CD14-positive monocyte (primary cell): ENCODE data around the gene PODN. TPM values are rescaled to one million over a fixed set of nuclear protein-coding genes. Genes with fewer than 3 reads are reported as not detected.
A peak's percentile ranks its signal among the peaks of the same experiment; 100 is the strongest.

Experiments used
- DNase-seq, 3 donors: peaks; one replicate each; pipeline ENCODE4 v3.0.0-alpha.2; 2011 to 2022
- H2AFZ ChIP-seq: 2 replicates; pipeline ENCODE4 v1.6.0; 2012; ENCODE audit warnings: mild to moderate bottlenecking, low read depth, low read length, inconsistent platforms; ENCODE audit not compliant: insufficient read depth, poor library complexity, severe bottlenecking
- H3K27ac ChIP-seq, 2 donors: 1 replicate in 1 of 2; 2 replicates in 1 of 2; pipeline ENCODE4 v1.5.1; 2012 to 2013; ENCODE audit warnings: low read length in 2 of 2, control low read depth in 1 of 2, inconsistent platforms in 1 of 2, low read depth in 1 of 2, mild to moderate bottlenecking in 1 of 2
- H3K27me3 ChIP-seq, 2 donors: one replicate each; pipeline versions ENCODE4 v1.6.0 to v1.6.1; 2011 to 2013; ENCODE audit warnings: low read length in 2 of 2; ENCODE audit not compliant: control insufficient read depth in 2 of 2, insufficient read depth in 2 of 2
- H3K36me3 ChIP-seq, 2 donors: replicated peaks in 1 of 2; 1 replicate in 1 of 2; 2 replicates in 1 of 2; pipeline versions ENCODE4 v1.5.1 to v1.6.1; 2012 to 2013; ENCODE audit warnings: low read length in 2 of 2, control low read depth in 1 of 2, inconsistent platforms in 1 of 2, mild to moderate bottlenecking in 1 of 2; ENCODE audit not compliant: insufficient read depth in 2 of 2, control insufficient read depth in 1 of 2
- H3K4me1 ChIP-seq, 2 donors: 1 replicate in 1 of 2; 2 replicates in 1 of 2; pipeline versions ENCODE4 v1.5.1 to v1.6.1; 2012 to 2013; ENCODE audit warnings: low read length in 2 of 2, control low read depth in 1 of 2, inconsistent platforms in 1 of 2, mild to moderate bottlenecking in 1 of 2, moderate library complexity in 1 of 2; ENCODE audit not compliant: insufficient read depth in 2 of 2, control insufficient read depth in 1 of 2
- H3K4me2 ChIP-seq: replicated peaks from 2 replicates; pipeline ENCODE3; 2012; ENCODE audit warnings: low read length, moderate library complexity, mild to moderate bottlenecking; ENCODE audit not compliant: poor library complexity, severe bottlenecking; ENCODE audit errors: extremely low read depth
- H3K4me3 ChIP-seq, 3 experiments: fragments of 200-600 bp in 1 of 3; sonication (generic) in 1 of 3; replicated peaks in 1 of 3; 1 replicate in 2 of 3; 2 replicates in 1 of 3; pipeline ENCODE4 v1.5.1; 2011 to 2013; ENCODE audit warnings: low read length in 3 of 3, mild to moderate bottlenecking in 3 of 3, control low read depth in 2 of 3, low read depth in 2 of 3, inconsistent platforms in 1 of 3, moderate library complexity in 1 of 3
- H3K79me2 ChIP-seq: 2 replicates; pipeline ENCODE4 v1.6.0; 2012; ENCODE audit warnings: mild to moderate bottlenecking, control low read depth, inconsistent platforms, low read length, moderate library complexity; ENCODE audit not compliant: insufficient read depth
- H3K9ac ChIP-seq: 2 replicates; pipeline ENCODE4 v1.6.0; 2017; ENCODE audit warnings: low read length, mild to moderate bottlenecking; ENCODE audit not compliant: insufficient read depth, poor library complexity, severe bottlenecking
- H3K9me3 ChIP-seq, 2 donors: replicated peaks in 1 of 2; 1 replicate in 1 of 2; 2 replicates in 1 of 2; pipeline versions ENCODE4 v1.5.1 to v1.6.1; 2012 to 2013; ENCODE audit warnings: low read length in 2 of 2, control low read depth in 1 of 2; ENCODE audit not compliant: control insufficient read depth in 1 of 2, insufficient read depth in 1 of 2
- H4K20me1 ChIP-seq: 2 replicates; pipeline ENCODE4 v1.6.0; 2012; ENCODE audit warnings: mild to moderate bottlenecking, low read length, control low read depth, moderate library complexity; ENCODE audit not compliant: insufficient read depth
- H3K27ac Mint-ChIP-seq, 7 donors: one replicate each; pipeline ENCODE4 v1.8.0; 2020; ENCODE audit warnings: mild to moderate bottlenecking in 7 of 7, mixed read lengths in 7 of 7, moderate library complexity in 6 of 7, inconsistent platforms in 2 of 7
- H3K27me3 Mint-ChIP-seq, 3 donors: one replicate each; pipeline ENCODE4 v1.8.0; 2021 to 2022; ENCODE audit warnings: low read depth in 3 of 3, mild to moderate bottlenecking in 3 of 3, mixed read lengths in 3 of 3, moderate library complexity in 3 of 3, inconsistent platforms in 1 of 3
- H3K36me3 Mint-ChIP-seq, 2 donors: one replicate each; pipeline ENCODE4 v1.8.0; 2020; ENCODE audit warnings: mixed read lengths in 2 of 2, inconsistent platforms in 1 of 2, mild to moderate bottlenecking in 1 of 2
- H3K4me1 Mint-ChIP-seq: one replicate; pipeline ENCODE4 v1.8.0; 2020; ENCODE audit warnings: mild to moderate bottlenecking, mixed read lengths
- H3K4me3 Mint-ChIP-seq, 2 donors: one replicate each; pipeline ENCODE4 v1.8.0; 2020; ENCODE audit warnings: mild to moderate bottlenecking in 2 of 2, mixed read lengths in 2 of 2, moderate library complexity in 1 of 2
- H3K9me3 Mint-ChIP-seq, 7 donors: one replicate each; pipeline ENCODE4 v1.8.0; 2020 to 2022; ENCODE audit warnings: mixed read lengths in 7 of 7, mild to moderate bottlenecking in 6 of 7, moderate library complexity in 6 of 7, inconsistent platforms in 2 of 7
- WGBS: methylation state at CpG from one replicate; pipeline ENCODE4 v1.1.5; 2013; ENCODE audit warnings: missing lambda C conversion rate; ENCODE audit not compliant: insufficient coverage; 5-methylcytosine and 5-hydroxymethylcytosine counted together
- intact Hi-C, 2 donors: fragments of 100-400 bp; cut with micrococcal nuclease; formaldehyde crosslinking; loops; one replicate each; pipeline versions ENCODE4 v1.15.0 to v1.15.1; 2023
- polyA plus RNA-seq, 3 donors: library from polyadenylated mRNA; depleted of rRNA in 1 of 3; unstranded in 2 of 3; stranded (reverse) in 1 of 3; fragments of 300-500 nt in 2 of 3; fragments of >200 nt in 1 of 3; fragmentation: Illumina TruSeq in 2 of 3; gene quantifications; 1 replicate in 2 of 3; 2 replicates in 1 of 3; pipeline ENCODE4 v1.2.3, GENCODE V29; 2012 to 2021
- TF ChIP-seq, protein P1 (sequence below): fragments of 200-600 bp; IDR thresholded peaks from one replicate; pipeline ENCODE4 v1.8.0; 2022; ENCODE audit warnings: antibody characterized with exemption, mild to moderate bottlenecking

The PODN gene
- polyA plus RNA-seq, 3 donors: not detected

DNA sequence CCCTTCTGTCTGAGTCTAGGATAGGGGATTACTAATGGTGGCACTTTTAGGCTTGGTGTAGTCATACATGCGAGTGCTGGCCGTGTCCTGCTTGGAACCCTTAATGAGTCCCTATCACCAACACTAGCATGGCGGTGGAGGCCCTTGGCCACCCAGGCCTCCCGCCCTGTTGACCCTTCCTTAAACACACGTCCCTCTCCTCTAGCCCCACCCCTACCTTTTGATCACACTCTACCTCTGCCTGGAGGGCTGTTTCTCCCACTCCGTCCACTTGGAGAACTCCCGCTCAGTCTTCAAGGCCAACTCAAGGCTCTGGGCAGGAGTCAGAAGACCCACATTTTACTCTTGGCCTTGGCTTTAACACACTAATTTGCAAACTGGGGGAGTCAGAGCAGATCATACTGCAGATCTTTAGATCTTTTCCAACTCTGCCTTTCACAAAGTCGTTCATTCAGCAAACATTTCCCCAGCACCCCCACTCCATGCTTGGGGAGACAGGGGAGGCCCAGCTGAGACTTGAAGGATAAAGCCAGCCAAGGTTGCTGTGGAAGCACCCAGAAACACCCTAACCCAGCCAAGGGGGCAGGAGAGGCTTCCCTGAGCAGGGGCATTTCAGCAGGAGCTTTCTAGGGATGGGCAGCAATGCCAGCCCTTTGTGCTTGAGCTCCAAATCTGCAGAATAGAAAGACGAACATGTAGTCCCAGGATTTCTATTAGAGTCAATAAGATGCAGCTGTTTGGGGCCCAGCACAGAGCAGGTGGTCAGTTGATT lies 1.9 kb downstream of the PODN start:
- Histone ChIP-seq H3K79me2 (no peaks in the 10 kb centered on the region), H3K9me3 (peaks cover 0 to 13% of the 10 kb centered on the region in 2 donors), H3K27ac (no peak overlapping the region), H3K27me3 (peaks cover 42 to 51% of the 10 kb centered on the region in 2 donors), H3K4me1 (peaks cover 0 to 3% of the 10 kb centered on the region in 2 donors), H3K9ac (no peak overlapping the region), H3K4me2 (no peak overlapping the region), H3K4me3 (no peak overlapping the region), H4K20me1 (no peaks in the 10 kb centered on the region), H3K36me3 (no peaks in the 10 kb centered on the region), H2AFZ (no peak overlapping the region)
- H3K27ac Mint-ChIP-seq: no peak overlapping the region
- H3K9me3 Mint-ChIP-seq: peaks cover 0 to 7% (median 2%) of the 10 kb centered on the region in 7 donors
- TF ChIP-seq, protein P1, sequence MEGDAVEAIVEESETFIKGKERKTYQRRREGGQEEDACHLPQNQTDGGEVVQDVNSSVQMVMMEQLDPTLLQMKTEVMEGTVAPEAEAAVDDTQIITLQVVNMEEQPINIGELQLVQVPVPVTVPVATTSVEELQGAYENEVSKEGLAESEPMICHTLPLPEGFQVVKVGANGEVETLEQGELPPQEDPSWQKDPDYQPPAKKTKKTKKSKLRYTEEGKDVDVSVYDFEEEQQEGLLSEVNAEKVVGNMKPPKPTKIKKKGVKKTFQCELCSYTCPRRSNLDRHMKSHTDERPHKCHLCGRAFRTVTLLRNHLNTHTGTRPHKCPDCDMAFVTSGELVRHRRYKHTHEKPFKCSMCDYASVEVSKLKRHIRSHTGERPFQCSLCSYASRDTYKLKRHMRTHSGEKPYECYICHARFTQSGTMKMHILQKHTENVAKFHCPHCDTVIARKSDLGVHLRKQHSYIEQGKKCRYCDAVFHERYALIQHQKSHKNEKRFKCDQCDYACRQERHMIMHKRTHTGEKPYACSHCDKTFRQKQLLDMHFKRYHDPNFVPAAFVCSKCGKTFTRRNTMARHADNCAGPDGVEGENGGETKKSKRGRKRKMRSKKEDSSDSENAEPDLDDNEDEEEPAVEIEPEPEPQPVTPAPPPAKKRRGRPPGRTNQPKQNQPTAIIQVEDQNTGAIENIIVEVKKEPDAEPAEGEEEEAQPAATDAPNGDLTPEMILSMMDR: no peak
- no peak for DNase-seq
- H3K36me3 Mint-ChIP-seq: no peaks in the 10 kb centered on the region
- H3K27me3 Mint-ChIP-seq: peaks cover 42 to 57% (median 45%) of the 10 kb centered on the region in 3 donors
- peaks cover 6% of the 10 kb centered on the region for H3K4me1 Mint-ChIP-seq
- WGBS: 92% methylated on average over 9 of the region's 9 CpGs
- H3K4me3 Mint-ChIP-seq: peak overlapping the region in 1 of 2 donors; percentile 22
- intact Hi-C loops: no loop called here

- intact Hi-C loops: no loop called here
- H3K4me2 ChIP-seq: no peak overlapping the region
- H3K27ac Mint-ChIP-seq: no peak overlapping the region
- no peaks in the 10 kb centered on the region for H3K36me3 Mint-ChIP-seq
- peaks cover 0 to 7% (median 2%) of the 10 kb centered on the region in 7 donors for H3K9me3 Mint-ChIP-seq
- no peaks in the 10 kb centered on the region for H3K79me2 ChIP-seq
- peaks cover 6% of the 10 kb centered on the region for H3K4me1 Mint-ChIP-seq
- peaks cover 33 to 43% (median 34%) of the 10 kb centered on the region in 3 donors for H3K27me3 Mint-ChIP-seq
- DNase-seq: no peak
- WGBS: 96% methylated on average over 5 of the region's 7 CpGs
- no peak overlapping the region for H3K27ac ChIP-seq
- no peak overlapping the region for H3K9ac ChIP-seq
- no peak overlapping the region for H2AFZ ChIP-seq
- peaks cover 0 to 9% of the 10 kb centered on the region in 2 donors for H3K9me3 ChIP-seq
- peaks cover 30 to 36% of the 10 kb centered on the region in 2 donors for H3K27me3 ChIP-seq
- no peak overlapping the region for H3K4me3 Mint-ChIP-seq
- no peaks in the 10 kb centered on the region for H3K36me3 ChIP-seq
- peaks cover 0 to 3% of the 10 kb centered on the region in 2 donors for H3K4me1 ChIP-seq
- TF ChIP-seq, protein P1: no peak
- no peak overlapping the region for H3K4me3 ChIP-seq
- no peaks in the 10 kb centered on the region for H4K20me1 ChIP-seq
Observed at GRCh38 chr1:53065391-53065790, 3.4 kb downstream of the PODN start.
